Tibial nerve (tissue), 3 donors: ENCODE measurements around the gene DZIP1L.
"Not testable (repeated sequence)": the region's sequence is repeated elsewhere in the genome, so short reads cannot be mapped to it uniquely, and the experiment has no call there.

ENCODE experiments used
- CTCF ChIP-seq, 5 experiments: fragments of 200-600 bp in 3 of 5; fragments of 450-650 bp in 2 of 5; sonication (generic) in 3 of 5; IDR thresholded peaks; one replicate each; pipeline ENCODE4 v1.5.1; 2016 to 2019; ENCODE audit warnings: antibody characterized with exemption in 5 of 5, mild to moderate bottlenecking in 3 of 5, moderate library complexity in 2 of 5
- POLR2A ChIP-seq, 2 donors: fragments of 450-650 bp; IDR thresholded peaks; one replicate each; pipeline ENCODE4 v1.6.1; 2017; ENCODE audit warnings: antibody characterized with exemption in 2 of 2, mild to moderate bottlenecking in 2 of 2, moderate library complexity in 2 of 2

- not testable (repeated sequence) for TF ChIP-seq CTCF, POLR2A (IDR thresholded peaks at IDR 0.05)
These were observed 14.0 kb downstream of the DZIP1L start for GRCh38 chr3:138101351-138101940.
